Measurements from ENCODE around the gene HAUS7. TPM values are rescaled to one million over a fixed set of nuclear protein-coding genes. Genes with fewer than 3 reads are reported as not detected.

Gene HAUS7
- total and polyA plus RNA-seq, 5 donors from 2014 or later: 28.0 to 43.1 (median 34.4) TPM

DNA sequence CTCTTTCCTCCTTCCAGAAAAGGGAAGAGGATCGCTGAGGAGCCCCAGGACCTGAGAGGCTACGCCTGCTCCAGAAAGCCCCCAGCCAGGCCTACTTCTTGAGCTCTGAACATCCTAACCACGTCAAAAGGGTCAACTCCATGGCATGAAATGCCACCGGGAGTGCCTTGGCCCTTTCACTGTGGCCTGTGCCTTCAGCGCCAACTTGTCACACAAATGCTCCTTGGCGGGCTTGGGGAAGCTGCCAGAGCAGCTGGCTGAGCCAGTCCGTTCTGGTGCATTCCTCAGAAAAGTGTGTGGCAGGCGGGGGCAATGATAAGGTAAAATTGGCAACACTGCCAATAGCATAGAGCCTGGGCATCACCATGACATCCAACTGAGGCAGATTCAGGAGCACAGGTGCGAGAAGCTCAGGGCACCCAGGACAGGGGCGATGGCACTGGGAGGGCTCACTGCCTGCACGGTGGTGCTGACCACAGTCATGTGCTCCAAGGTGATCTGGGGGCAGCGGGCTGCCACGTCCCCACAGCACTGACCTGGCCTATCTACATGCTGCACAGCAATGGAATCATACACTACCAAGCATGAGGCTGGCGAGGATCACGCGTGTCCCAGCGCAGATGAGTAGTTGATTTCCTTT lies 12.4 kb downstream of the HAUS7 start:
- H3K27ac ChIP-seq (ENCODE audit: insufficient read depth, low read length, poor library complexity, severe bottlenecking): no peak overlapping the region
- no peaks in the 10 kb centered on the region for H3K9me3 Mint-ChIP-seq
- H3K36me3 ChIP-seq (ENCODE audit: control insufficient read depth, insufficient read depth, low read length): peaks cover 17% of the 10 kb centered on the region
- peaks cover 17% of the 10 kb centered on the region for H3K36me3 Mint-ChIP-seq
- DNase-seq: no peak
- no peak overlapping the region for H3K4me3 ChIP-seq (ENCODE audit: low read depth, low read length)
- no peak for ATAC-seq (ENCODE audit: low read depth in 2 of 2)
- H3K4me1 ChIP-seq (ENCODE audit: control insufficient read depth, insufficient read depth, low read length, poor library complexity, severe bottlenecking): no peaks in the 10 kb centered on the region
- no peaks in the 10 kb centered on the region for H3K4me1 Mint-ChIP-seq
- no peaks in the 10 kb centered on the region for H3K9me3 ChIP-seq (ENCODE audit: control insufficient read depth in 2 of 2, low read length in 2 of 2)
- no peak overlapping the region for H3K4me3 Mint-ChIP-seq
- H3K27me3 ChIP-seq (ENCODE audit: control insufficient read depth, insufficient read depth, low read length): no peaks in the 10 kb centered on the region
- H3K27ac Mint-ChIP-seq: no peak overlapping the region
- no peaks in the 10 kb centered on the region for H3K27me3 Mint-ChIP-seq

DNA sequence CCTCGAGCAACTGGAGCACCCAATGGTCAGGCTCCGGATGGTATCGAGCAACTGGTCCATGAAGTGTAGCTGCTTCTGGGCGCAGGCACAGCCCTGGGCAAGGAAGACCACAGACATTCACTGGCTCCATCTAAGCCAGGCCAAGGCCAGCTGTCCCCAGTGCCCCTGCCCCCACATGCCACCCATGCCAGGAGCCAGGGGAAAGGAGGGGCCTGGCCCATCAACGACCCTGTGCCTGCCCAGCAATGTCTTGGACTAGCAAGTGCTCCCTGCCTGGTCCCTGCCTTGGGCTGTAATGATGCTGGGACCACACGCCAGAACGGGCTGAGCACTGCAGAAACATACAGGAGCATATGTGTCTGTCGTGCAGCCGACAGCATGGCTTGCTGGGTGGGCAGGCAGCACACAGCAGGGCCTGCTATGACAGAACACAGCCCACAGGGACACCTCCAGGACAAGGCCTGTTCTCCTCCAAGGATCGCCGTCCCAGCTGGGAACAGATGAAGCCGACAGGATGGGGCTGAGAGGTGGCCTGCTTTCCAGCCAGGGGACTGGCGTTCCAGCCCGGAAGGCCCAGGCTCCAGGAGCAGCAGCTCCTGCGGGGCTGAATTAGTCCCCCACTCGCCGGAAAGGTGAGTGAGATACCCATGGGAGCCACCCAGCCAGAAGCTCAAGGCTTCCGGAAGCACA lies 13.1 kb downstream of the HAUS7 start:
- H3K36me3 Mint-ChIP-seq: peaks cover 17% of the 10 kb centered on the region
- DNase-seq: no peak

DNA sequence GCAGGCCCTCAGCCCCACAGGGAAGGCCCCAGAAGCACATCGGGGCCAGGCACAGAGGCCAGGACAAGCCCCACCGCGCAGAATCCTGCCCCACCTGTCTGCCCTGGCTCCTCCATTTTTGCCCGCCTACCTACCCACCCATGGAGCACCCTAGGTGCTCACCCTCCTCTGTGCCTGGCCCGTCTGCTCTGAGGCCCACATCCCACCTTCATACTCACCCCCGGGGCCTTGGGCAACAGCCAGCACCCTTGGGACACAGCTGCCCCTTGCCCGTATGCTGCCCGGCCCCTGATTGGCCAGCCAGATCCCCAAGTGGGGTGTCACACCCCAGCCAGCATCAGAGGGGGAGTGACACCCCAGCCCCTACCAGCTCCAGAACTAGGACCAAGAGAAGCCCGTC lies 13.7 kb downstream of the HAUS7 start:
- Mint-ChIP-seq H3K9me3 (no peaks in the 10 kb centered on the region), H3K27me3 (no peaks in the 10 kb centered on the region), H3K4me1 (no peaks in the 10 kb centered on the region), H3K36me3 (peaks cover 17% of the 10 kb centered on the region), H3K4me3 (no peak overlapping the region), H3K27ac (no peak overlapping the region)
- no peaks in the 10 kb centered on the region for H3K4me1 ChIP-seq (ENCODE audit: control insufficient read depth, insufficient read depth, low read length, poor library complexity, severe bottlenecking)
- peaks cover 13% of the 10 kb centered on the region for H3K36me3 ChIP-seq (ENCODE audit: control insufficient read depth, insufficient read depth, low read length)
- H3K27ac ChIP-seq (ENCODE audit: insufficient read depth, low read length, poor library complexity, severe bottlenecking): no peak overlapping the region
- no peaks in the 10 kb centered on the region for H3K27me3 ChIP-seq (ENCODE audit: control insufficient read depth, insufficient read depth, low read length)
- no peak for ATAC-seq (ENCODE audit: low read depth in 2 of 2)
- H3K9me3 ChIP-seq (ENCODE audit: control insufficient read depth in 2 of 2, low read length in 2 of 2): no peaks in the 10 kb centered on the region
- H3K4me3 ChIP-seq (ENCODE audit: low read depth, low read length): no peak overlapping the region
- DNase-seq: no peak

More for the DNA sequence above, 13.1 kb downstream of the HAUS7 start:
- no peaks in the 10 kb centered on the region for H3K27me3 ChIP-seq (ENCODE audit: control insufficient read depth, insufficient read depth, low read length)
- no peaks in the 10 kb centered on the region for H3K9me3 ChIP-seq (ENCODE audit: control insufficient read depth in 2 of 2, low read length in 2 of 2)
- no peak overlapping the region for H3K27ac ChIP-seq (ENCODE audit: insufficient read depth, low read length, poor library complexity, severe bottlenecking)
- no peak for ATAC-seq (ENCODE audit: low read depth in 2 of 2)
- H3K9me3 Mint-ChIP-seq: no peaks in the 10 kb centered on the region
- H3K4me1 Mint-ChIP-seq: no peaks in the 10 kb centered on the region
- no peak overlapping the region for H3K4me3 ChIP-seq (ENCODE audit: low read depth, low read length)
- no peak overlapping the region for H3K4me3 Mint-ChIP-seq
- H3K27me3 Mint-ChIP-seq: no peaks in the 10 kb centered on the region
- peaks cover 16% of the 10 kb centered on the region for H3K36me3 ChIP-seq (ENCODE audit: control insufficient read depth, insufficient read depth, low read length)
- no peaks in the 10 kb centered on the region for H3K4me1 ChIP-seq (ENCODE audit: control insufficient read depth, insufficient read depth, low read length, poor library complexity, severe bottlenecking)
- H3K27ac Mint-ChIP-seq: no peak overlapping the region

DNA sequence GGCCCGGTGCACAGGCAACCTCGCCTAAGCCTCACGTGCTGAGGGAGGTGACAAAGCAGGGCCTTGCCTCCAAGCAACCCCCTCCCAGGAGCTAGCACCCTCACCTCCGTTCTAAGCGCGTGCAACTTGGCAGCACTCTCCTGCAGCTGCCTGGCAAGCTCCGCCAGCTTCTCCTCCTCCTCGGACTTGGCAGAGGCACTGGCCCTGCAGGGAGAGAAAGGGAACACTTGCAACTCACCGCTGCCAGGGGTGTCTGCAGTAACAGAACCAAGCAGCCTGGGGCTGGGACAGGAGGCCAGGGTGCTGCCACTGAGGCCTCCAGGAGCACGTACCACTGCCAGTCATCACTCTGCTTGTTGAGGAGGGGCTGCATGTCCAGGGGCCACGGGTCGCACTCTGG lies 14.2 kb downstream of the HAUS7 start:
- H3K9me3 ChIP-seq (ENCODE audit: control insufficient read depth in 2 of 2, low read length in 2 of 2): no peaks in the 10 kb centered on the region
- H3K27me3 ChIP-seq (ENCODE audit: control insufficient read depth, insufficient read depth, low read length): no peaks in the 10 kb centered on the region
- H3K27ac ChIP-seq (ENCODE audit: insufficient read depth, low read length, poor library complexity, severe bottlenecking): no peak overlapping the region
- ATAC-seq (ENCODE audit: low read depth in 2 of 2) (no peak), DNase-seq (no peak)
- Mint-ChIP-seq H3K36me3 (peaks cover 17% of the 10 kb centered on the region), H3K4me1 (no peaks in the 10 kb centered on the region), H3K27ac (no peak overlapping the region), H3K27me3 (no peaks in the 10 kb centered on the region), H3K4me3 (no peak overlapping the region), H3K9me3 (no peaks in the 10 kb centered on the region)
- H3K36me3 ChIP-seq (ENCODE audit: control insufficient read depth, insufficient read depth, low read length): peaks cover 10% of the 10 kb centered on the region
- no peak overlapping the region for H3K4me3 ChIP-seq (ENCODE audit: low read depth, low read length)
- H3K4me1 ChIP-seq (ENCODE audit: control insufficient read depth, insufficient read depth, low read length, poor library complexity, severe bottlenecking): no peaks in the 10 kb centered on the region

DNA sequence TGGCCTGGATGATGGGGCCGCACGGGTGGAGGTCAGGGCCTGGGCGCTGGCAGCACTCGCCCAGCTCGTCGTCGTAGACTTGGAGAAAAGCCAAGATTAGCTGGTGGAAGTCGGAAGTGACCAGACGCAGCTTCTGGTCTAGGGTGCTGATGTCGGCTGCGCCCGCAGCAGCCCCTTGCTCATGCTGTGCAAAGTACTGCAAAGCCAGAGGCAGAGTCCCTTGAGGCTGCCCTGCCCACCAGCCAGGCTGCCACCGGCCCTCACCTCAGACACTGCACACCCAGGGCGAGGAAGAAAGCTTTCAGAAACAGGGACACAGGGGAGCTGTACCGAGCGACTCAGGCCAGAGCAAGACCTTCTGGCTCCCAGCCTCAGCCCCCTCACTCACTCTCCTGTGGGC lies 14.8 kb downstream of the HAUS7 start:
- Histone ChIP-seq H3K9me3 (ENCODE audit: control insufficient read depth in 2 of 2, low read length in 2 of 2) (no peaks in the 10 kb centered on the region), H3K4me1 (ENCODE audit: control insufficient read depth, insufficient read depth, low read length, poor library complexity, severe bottlenecking) (no peaks in the 10 kb centered on the region), H3K36me3 (ENCODE audit: control insufficient read depth, insufficient read depth, low read length) (peaks cover 10% of the 10 kb centered on the region), H3K4me3 (ENCODE audit: low read depth, low read length) (no peak overlapping the region), H3K27ac (ENCODE audit: insufficient read depth, low read length, poor library complexity, severe bottlenecking) (no peak overlapping the region), H3K27me3 (ENCODE audit: control insufficient read depth, insufficient read depth, low read length) (no peaks in the 10 kb centered on the region)
- Mint-ChIP-seq H3K4me3 (no peak overlapping the region), H3K36me3 (peaks cover 12% of the 10 kb centered on the region), H3K27me3 (no peaks in the 10 kb centered on the region), H3K9me3 (no peaks in the 10 kb centered on the region), H3K27ac (no peak overlapping the region), H3K4me1 (no peaks in the 10 kb centered on the region)
- no peak for DNase-seq
- ATAC-seq (ENCODE audit: low read depth in 2 of 2): no peak

DNA sequence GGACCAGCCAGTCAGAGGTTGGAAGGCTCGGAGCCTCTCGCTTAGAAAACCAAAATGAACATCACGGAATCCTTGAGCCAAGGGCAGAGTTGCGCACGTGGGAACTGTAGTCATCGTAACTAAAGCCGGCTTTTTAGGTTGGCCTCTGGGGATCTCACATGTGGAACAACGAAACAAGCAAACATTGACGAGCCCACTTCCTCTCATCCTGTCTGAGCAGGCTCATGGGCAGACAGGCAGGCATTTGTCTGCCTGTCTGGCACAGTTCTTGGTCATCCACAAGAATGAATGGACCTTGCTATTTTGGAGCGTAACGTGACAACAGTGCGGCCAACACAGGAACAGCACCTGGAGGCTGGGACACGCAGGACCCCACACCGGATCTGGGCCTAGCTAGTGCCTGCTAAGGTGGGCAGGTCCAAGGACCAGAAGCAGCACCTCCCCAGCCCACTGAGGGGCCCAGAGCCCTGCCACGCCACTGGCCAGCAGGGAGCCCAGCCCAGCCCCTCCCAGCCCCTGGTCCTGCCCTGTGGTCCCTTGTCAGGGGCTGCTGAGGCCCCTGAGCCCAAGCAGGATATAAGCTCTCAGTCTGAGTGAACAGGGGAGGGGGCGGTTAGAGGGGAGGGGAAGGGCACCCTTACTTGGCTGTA lies 15.3 kb downstream of the HAUS7 start:
- H3K36me3 Mint-ChIP-seq: peaks cover 12% of the 10 kb centered on the region
- no peak overlapping the region for H3K4me3 Mint-ChIP-seq
- no peaks in the 10 kb centered on the region for H3K27me3 ChIP-seq (ENCODE audit: control insufficient read depth, insufficient read depth, low read length)
- peaks cover 0 to 1% (median 0%) of the 10 kb centered on the region in 7 donors for H3K9me3 Mint-ChIP-seq
- H3K36me3 ChIP-seq (ENCODE audit: control insufficient read depth, insufficient read depth, low read length): peaks cover 8% of the 10 kb centered on the region
- no peak overlapping the region for H3K27ac ChIP-seq (ENCODE audit: insufficient read depth, low read length, poor library complexity, severe bottlenecking)
- H3K4me3 ChIP-seq (ENCODE audit: low read depth, low read length): no peak overlapping the region
- no peaks in the 10 kb centered on the region for H3K9me3 ChIP-seq (ENCODE audit: control insufficient read depth in 2 of 2, low read length in 2 of 2)
- H3K27me3 Mint-ChIP-seq: no peaks in the 10 kb centered on the region
- ATAC-seq (ENCODE audit: low read depth in 2 of 2) (no peak), DNase-seq (no peak)
- no peak overlapping the region for H3K27ac Mint-ChIP-seq
- H3K4me1 ChIP-seq (ENCODE audit: control insufficient read depth, insufficient read depth, low read length, poor library complexity, severe bottlenecking): no peaks in the 10 kb centered on the region
- no peaks in the 10 kb centered on the region for H3K4me1 Mint-ChIP-seq

DNA sequence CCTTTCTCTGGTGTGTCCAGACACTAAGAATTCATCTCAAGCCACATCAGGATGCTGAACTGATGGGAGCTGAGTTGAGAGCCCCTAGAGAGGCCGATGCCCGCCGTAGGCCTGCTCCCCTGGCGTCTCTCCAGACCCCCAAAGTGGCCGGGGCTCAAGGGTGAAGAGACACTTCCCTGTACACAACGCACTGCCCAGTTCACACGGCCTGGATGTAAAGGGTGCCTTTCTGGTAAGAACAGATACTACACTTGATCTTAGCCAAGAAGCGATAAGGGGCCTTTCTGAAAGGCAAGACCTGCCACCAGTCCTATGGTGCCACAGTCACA lies 19.5 kb downstream of the HAUS7 start:
- Histone ChIP-seq H3K4me1 (ENCODE audit: control insufficient read depth, insufficient read depth, low read length, poor library complexity, severe bottlenecking) (no peaks in the 10 kb centered on the region), H3K4me3 (ENCODE audit: low read depth, low read length) (no peak overlapping the region), H3K9me3 (ENCODE audit: control insufficient read depth in 2 of 2, low read length in 2 of 2) (no peaks in the 10 kb centered on the region), H3K36me3 (ENCODE audit: control insufficient read depth, insufficient read depth, low read length) (no peaks in the 10 kb centered on the region), H3K27me3 (ENCODE audit: control insufficient read depth, insufficient read depth, low read length) (no peaks in the 10 kb centered on the region), H3K27ac (ENCODE audit: insufficient read depth, low read length, poor library complexity, severe bottlenecking) (no peak overlapping the region)
- Mint-ChIP-seq H3K27me3 (no peaks in the 10 kb centered on the region), H3K36me3 (no peaks in the 10 kb centered on the region), H3K27ac (no peak overlapping the region), H3K4me3 (no peak overlapping the region), H3K9me3 (peaks cover 0 to 1% (median 0%) of the 10 kb centered on the region in 7 donors), H3K4me1 (no peaks in the 10 kb centered on the region)
- ATAC-seq (ENCODE audit: low read depth in 2 of 2) (no peak), DNase-seq (no peak)

Measured in CD4-positive, CD25-positive, alpha-beta regulatory T cell (primary cell).